Fibroblast of pulmonary artery (primary cell): Measurements from ENCODE around the gene DUSP22.

Experiments used
- DNase-seq: peaks from one replicate; pipeline ENCODE4 v3.0.0-alpha.2; 2010; ENCODE audit warnings: low read depth
- H3K4me3 ChIP-seq: replicated peaks from 2 replicates; pipeline ENCODE4 v1.5.1; 2011; ENCODE audit warnings: low read depth, mild to moderate bottlenecking, control low read depth, low read length, moderate library complexity
- TF ChIP-seq, protein P1 (sequence below): IDR thresholded peaks from 2 replicates; pipeline ENCODE4 v1.5.1; 2011; ENCODE audit warnings: mild to moderate bottlenecking, control low read depth, low read length, inconsistent platforms; ENCODE audit errors: missing control alignments

Gene DUSP22

DNA sequence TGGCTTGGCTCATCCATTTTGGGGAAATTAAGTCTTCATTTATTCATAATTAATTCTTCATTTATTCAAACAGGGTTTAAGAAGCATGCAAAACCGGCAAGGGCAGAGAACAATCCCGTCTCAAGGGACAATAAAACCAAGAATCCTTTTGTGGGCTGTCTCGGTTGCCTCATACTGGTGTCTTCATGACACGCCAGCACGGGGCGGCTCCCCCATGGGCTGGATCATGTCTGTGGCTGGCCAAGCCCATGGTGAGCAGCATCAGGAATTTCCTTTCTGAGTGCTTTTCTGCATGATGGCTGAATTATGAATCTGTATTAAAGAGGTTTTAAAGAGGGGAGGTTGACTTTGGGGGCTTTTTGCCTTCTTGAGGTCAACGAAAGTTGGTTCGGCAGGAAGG lies 38.3 kb upstream of the DUSP22 start:
- DNase-seq, result no peak
- TF ChIP-seq, protein P1, sequence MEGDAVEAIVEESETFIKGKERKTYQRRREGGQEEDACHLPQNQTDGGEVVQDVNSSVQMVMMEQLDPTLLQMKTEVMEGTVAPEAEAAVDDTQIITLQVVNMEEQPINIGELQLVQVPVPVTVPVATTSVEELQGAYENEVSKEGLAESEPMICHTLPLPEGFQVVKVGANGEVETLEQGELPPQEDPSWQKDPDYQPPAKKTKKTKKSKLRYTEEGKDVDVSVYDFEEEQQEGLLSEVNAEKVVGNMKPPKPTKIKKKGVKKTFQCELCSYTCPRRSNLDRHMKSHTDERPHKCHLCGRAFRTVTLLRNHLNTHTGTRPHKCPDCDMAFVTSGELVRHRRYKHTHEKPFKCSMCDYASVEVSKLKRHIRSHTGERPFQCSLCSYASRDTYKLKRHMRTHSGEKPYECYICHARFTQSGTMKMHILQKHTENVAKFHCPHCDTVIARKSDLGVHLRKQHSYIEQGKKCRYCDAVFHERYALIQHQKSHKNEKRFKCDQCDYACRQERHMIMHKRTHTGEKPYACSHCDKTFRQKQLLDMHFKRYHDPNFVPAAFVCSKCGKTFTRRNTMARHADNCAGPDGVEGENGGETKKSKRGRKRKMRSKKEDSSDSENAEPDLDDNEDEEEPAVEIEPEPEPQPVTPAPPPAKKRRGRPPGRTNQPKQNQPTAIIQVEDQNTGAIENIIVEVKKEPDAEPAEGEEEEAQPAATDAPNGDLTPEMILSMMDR, result no peak
- H3K4me3 ChIP-seq, result no peak overlapping the region

DNA sequence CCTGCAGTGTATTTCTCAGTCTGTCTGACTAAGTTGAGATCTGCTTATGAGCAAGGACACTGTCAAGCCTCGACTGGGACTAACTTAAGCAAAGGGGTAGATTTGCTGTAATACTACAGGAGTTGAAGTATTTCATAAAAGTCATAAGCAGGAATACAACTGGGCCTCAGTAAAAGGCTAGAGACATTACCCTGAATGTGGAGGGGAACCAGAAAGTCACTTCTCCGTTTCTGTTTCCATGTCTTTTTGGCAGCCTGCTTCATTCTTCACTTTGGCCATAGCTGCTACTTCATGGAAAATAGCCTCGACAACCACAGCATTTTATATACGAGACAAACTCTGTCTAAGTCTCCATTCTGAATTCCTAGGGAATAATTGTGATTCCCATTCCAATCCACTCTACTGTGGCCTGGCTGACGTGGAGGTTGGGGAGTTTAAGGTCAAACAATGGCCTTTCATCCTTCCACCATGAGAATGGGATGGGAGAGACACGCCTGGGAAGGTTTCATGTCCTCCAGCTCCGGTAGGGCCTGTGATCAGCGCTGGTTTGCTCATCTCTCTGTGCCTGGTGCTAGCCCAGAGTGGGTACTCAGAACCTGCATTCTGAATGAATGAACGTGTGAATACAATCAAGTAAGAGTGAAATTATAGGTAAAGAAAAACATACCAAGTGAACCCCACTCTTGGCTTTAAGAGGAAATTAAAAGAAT lies 37.1 kb upstream of the DUSP22 start:
- TF ChIP-seq, protein P1, result no peak
- no peak overlapping the region for H3K4me3 ChIP-seq
- no peak for DNase-seq

GRCh38 chr6:255751-256083 lies 36.6 kb upstream of the DUSP22 start:
- H3K4me3 ChIP-seq, result no peak overlapping the region
- no peak for DNase-seq
- TF ChIP-seq, protein P1, result no peak

- no peak for DNase-seq
- no peak overlapping the region for H3K4me3 ChIP-seq
- TF ChIP-seq, protein P1, result no peak
Observed at GRCh38 chr6:256169-256568, 36.1 kb upstream of the DUSP22 start.

DNA sequence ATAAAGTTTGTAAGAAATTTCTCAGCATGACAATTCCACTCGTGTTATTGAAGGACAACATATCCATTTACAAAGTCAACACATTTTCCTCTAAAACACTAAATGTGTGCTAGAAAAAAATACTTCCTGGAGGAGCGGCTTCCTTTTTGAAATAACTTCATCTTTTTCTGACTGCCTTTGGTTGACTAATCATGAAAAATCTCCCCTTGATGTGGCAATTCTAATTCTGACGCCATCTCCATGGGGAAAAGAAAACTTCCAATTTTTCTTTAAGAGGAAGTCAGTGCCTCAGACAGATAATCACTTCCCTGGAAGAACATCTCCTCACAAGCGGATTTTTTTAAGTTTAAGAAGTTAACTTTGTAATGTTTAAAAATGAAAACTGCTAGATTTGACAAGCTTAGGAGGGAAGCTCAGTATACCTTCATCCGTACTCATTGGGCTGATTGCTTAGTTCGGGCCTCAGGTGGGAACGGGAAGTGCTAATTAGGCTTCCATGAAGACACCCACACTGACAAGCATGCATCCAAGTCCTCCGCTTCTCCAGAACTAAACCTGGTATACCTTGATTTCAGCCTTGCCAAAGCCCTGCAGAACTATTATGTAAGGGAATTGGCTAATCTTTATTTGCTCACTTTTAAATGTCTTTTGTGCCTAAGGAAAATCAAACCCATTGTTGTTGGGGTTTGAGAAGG lies 35.1 kb upstream of the DUSP22 start:
- peak; percentile 31 for DNase-seq
- H3K4me3 ChIP-seq, result no peak overlapping the region
- TF ChIP-seq, protein P1, result no peak

DNA sequence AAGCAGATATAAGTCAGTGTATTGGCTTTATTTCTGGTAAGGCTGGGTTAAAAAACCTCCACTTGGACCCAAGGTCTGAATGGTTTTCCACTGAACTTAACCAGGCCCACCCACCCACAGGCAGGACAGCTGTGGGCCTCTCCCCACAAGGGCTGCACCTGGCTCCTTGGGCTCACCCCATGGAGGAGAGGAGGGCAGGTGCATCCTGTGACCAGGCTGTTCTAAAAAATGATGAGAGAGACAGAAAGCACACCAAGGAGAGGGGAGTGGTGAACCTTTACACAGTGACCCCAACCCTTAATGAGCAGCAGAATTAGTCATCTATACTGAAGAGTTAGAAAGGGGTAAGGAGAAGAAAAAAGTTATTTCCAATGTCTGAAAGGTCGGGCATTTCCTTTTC lies 34.5 kb upstream of the DUSP22 start:
- DNase-seq, result no peak
- no peak overlapping the region for H3K4me3 ChIP-seq
- TF ChIP-seq, protein P1, result no peak

DNA sequence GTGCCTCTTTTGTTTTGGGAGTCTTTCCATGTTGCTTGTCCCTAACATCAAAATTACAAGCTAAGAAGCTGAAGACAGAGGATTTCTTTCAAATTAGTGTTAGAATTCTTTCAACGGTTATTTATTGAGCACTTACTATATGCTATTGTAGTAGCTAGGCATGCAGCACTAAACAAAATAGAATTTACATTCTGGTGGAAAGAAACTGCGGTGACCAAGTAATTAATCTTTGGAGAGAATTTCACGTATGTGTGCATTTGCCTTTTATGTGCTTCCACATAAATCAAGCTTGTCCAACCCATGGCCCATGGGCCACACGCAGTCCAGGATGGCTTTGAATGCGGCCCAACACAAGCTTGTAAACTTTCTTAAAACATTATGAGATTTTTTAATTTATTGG lies 33.0 kb upstream of the DUSP22 start:
- TF ChIP-seq, protein P1, result no peak
- DNase-seq, result no peak

More for the DNA sequence above, 33.0 kb upstream of the DUSP22 start:
- no peak overlapping the region for H3K4me3 ChIP-seq
